Muscle layer of duodenum (tissue), 2 donors: ENCODE data around the gene C5orf22.

Experiments used
- H3K27ac ChIP-seq: one replicate; pipeline ENCODE4 v1.7.0; 2013; ENCODE audit warnings: mild to moderate bottlenecking, low read length
- H3K27me3 ChIP-seq: one replicate; pipeline ENCODE4 v1.7.0; 2013; ENCODE audit warnings: low read depth, mild to moderate bottlenecking, control low read depth, low read length
- H3K36me3 ChIP-seq, 2 donors: one replicate each; pipeline ENCODE4 v1.7.0; 2013; ENCODE audit warnings: low read length in 2 of 2, control low read depth in 1 of 2, mild to moderate bottlenecking in 1 of 2; ENCODE audit not compliant: insufficient read depth in 2 of 2, control insufficient read depth in 1 of 2
- H3K4me1 ChIP-seq, 2 donors: one replicate each; pipeline ENCODE4 v1.7.0; 2013; ENCODE audit warnings: low read length in 2 of 2, mild to moderate bottlenecking in 2 of 2, control low read depth in 1 of 2, moderate library complexity in 1 of 2; ENCODE audit not compliant: insufficient read depth in 2 of 2, control insufficient read depth in 1 of 2
- H3K4me3 ChIP-seq, 2 donors: one replicate each; pipeline ENCODE4 v1.7.0; 2013; ENCODE audit warnings: low read length in 2 of 2, low read depth in 1 of 2, mild to moderate bottlenecking in 1 of 2
- H3K9me3 ChIP-seq, 2 donors: one replicate each; pipeline ENCODE4 v1.7.0; 2013; ENCODE audit warnings: low read length in 2 of 2, control low read depth in 1 of 2, mild to moderate bottlenecking in 1 of 2; ENCODE audit not compliant: control insufficient read depth in 1 of 2
- donor health status: healthy.

C5orf22 gene

DNA sequence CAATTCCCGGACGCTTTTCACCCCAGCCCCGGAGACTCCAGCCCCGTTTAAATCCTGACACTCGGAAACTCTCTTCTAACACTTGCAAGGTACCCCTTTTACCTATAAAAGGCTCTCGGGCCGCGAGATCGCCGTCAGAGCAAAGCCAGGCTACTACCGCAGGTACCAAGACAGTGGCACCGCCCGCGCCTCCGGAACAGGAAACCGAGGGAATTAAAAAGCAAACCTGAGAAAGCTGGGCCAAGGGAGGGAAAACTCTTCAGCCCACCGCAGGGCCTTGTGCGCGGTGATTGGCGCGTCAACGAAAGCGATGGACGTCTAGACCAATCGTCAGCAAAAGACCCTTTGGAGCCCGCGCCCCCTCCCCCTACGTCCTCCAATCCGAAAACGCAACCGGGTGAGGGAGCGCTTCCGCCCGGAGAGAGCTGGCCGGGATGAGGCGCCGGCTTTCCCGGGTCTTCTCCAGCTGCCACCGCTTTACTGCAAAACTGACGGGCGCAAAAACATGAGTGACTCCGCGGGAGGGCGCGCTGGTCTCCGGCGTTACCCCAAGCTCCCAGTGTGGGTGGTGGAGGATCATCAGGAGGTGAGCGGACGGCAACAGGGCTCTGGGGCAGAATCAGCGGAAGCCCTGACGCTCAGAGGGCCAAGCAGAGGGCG, at the start of gene C5orf22, which contains the start of gene DROSHA:
Gene C5orf22 (plus strand): TSS at position 414 of the 660 bp plus-strand sequence. CDS start 92 bp downstream, at position 506.
Gene DROSHA (minus strand): TSS at position 206 of the 660 bp plus-strand sequence. CDS start 3,034 bp downstream, outside the sequence.
- H3K36me3 ChIP-seq = peaks cover 28% of the 10 kb centered on the region in 2 donors
- peak within 1 kb of the TSS; percentile 73 for H3K27ac ChIP-seq
- H3K4me1 ChIP-seq = peaks cover 13 to 34% of the 10 kb centered on the region in 2 donors
- H3K9me3 ChIP-seq = no peaks in the 10 kb centered on the region
- H3K4me3 ChIP-seq = peak within 1 kb of the TSS; percentile 87 to 98
- no peaks in the 10 kb centered on the region for H3K27me3 ChIP-seq

- Histone ChIP-seq H3K4me1 (no peaks in the 10 kb centered on the region), H3K36me3 (peaks cover 14 to 41% of the 10 kb centered on the region in 2 donors), H3K4me3 (no peak overlapping the region)
Observed at GRCh38 chr5:31485376-31486207, 46.5 kb upstream of the C5orf22 start.

DNA sequence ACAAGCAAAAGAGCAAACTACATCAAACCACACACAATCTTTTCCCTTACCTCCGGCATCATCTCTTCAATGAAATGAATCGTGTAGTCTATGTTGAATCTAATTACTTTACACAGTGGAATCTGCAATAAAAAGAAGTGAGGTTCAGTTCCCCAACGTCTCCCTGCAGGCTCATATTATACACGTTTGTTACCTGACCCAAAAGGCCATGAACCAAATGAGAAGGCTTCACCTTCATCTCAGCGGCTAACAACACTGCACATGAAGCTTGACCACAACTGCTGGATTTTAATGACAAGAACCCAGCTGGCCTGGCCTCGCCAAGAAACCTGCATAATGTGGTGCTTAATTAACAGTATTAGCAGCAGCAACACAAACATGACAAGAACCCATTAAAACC, 45.7 kb upstream of the C5orf22 start:
- peaks cover 17 to 36% of the 10 kb centered on the region in 2 donors for H3K36me3 ChIP-seq
- H3K27ac ChIP-seq = no peak overlapping the region
- no peaks in the 10 kb centered on the region for H3K27me3 ChIP-seq

More at GRCh38 chr5:31485376-31486207, 46.5 kb upstream of the C5orf22 start:
- no peaks in the 10 kb centered on the region for H3K27me3 ChIP-seq
- H3K27ac ChIP-seq = no peak overlapping the region
- no peaks in the 10 kb centered on the region for H3K9me3 ChIP-seq

DNA sequence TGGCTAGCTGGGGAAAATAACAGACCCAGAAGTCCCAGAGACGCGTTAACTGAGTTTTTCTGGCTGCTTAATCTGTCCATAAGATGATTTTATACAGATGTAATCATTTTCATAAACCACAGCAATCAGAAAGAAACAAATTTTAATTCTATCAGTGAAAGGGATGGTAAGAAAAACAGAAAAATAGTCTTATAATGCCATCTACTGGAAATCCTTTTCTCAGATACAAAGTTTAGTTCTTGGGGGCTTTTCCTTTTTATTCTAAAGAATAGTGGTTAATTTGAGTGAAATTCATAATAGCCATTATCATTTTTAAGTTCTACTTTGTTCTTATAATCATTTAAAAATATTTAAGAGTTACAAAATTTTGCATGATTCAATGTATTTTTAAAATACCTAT, 44.6 kb upstream of the C5orf22 start:
- Histone ChIP-seq H3K27me3 (no peaks in the 10 kb centered on the region), H3K36me3 (peaks cover 15 to 31% of the 10 kb centered on the region in 2 donors), H3K9me3 (no peaks in the 10 kb centered on the region), H3K4me3 (no peak overlapping the region), H3K27ac (no peak overlapping the region), H3K4me1 (peaks cover 0 to 2% of the 10 kb centered on the region in 2 donors)

More for the DNA sequence above, 45.7 kb upstream of the C5orf22 start:
- H3K4me1 ChIP-seq = no peaks in the 10 kb centered on the region
- H3K4me3 ChIP-seq = no peak overlapping the region
- no peaks in the 10 kb centered on the region for H3K9me3 ChIP-seq

- Histone ChIP-seq H3K27me3 (no peaks in the 10 kb centered on the region), H3K4me3 (no peak overlapping the region), H3K9me3 (no peaks in the 10 kb centered on the region), H3K27ac (no peak overlapping the region), H3K36me3 (peaks cover 37 to 53% of the 10 kb centered on the region in 2 donors), H3K4me1 (peaks cover 0 to 13% of the 10 kb centered on the region in 2 donors)
Observed at GRCh38 chr5:31492869-31493268, 39.2 kb upstream of the C5orf22 start.

GRCh38 chr5:31495336-31495735, 36.8 kb upstream of the C5orf22 start:
- H3K4me1 ChIP-seq = peaks cover 0 to 13% of the 10 kb centered on the region in 2 donors
- peaks cover 56 to 70% of the 10 kb centered on the region in 2 donors for H3K36me3 ChIP-seq
- no peaks in the 10 kb centered on the region for H3K9me3 ChIP-seq
- H3K27ac ChIP-seq = no peak overlapping the region
- no peaks in the 10 kb centered on the region for H3K27me3 ChIP-seq
- H3K4me3 ChIP-seq = no peak overlapping the region

DNA sequence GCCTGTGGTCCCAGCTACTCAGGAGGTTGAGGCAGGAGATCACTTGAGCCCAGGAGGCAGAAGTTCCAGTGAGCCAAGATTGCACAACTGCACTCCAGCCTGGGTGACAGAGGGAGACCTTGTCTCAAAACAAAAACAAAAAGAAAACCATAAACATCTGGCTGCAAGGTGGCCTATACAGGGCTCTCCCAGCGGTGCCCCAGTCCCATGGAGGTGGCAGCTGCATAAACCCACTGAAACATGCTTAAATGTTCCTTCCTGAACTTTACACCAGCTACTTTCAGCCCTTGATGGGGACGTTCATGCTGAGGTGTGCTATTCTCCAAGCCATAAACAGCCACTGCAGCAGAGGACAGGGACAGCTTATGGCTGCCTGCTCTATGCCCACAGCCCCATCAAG, 35.8 kb upstream of the C5orf22 start:
- Histone ChIP-seq H3K27me3 (no peaks in the 10 kb centered on the region), H3K36me3 (peaks cover 64 to 80% of the 10 kb centered on the region in 2 donors), H3K4me3 (no peak overlapping the region), H3K27ac (no peak overlapping the region), H3K4me1 (peaks cover 0 to 13% of the 10 kb centered on the region in 2 donors), H3K9me3 (no peaks in the 10 kb centered on the region)

DNA sequence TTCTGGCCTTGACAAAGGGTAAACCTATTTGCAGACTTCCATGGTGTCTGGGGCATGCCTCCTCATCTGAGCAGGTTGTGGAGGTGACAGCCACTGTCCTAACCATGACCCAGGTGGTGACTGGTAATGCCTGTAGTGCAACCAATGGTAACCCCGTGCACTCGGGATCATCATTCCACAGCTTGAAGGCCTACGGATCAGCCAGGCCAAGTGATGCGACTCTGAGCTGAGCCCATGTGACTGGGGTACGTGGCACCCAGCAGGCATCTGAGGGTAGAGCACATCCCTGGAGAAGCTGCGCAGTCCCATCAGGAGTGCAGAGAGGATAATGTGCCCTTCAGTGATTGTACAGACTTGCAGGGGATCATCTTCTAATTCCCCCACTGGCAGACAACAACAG, 35.2 kb upstream of the C5orf22 start:
- H3K4me1 ChIP-seq = peaks cover 0 to 13% of the 10 kb centered on the region in 2 donors
- H3K4me3 ChIP-seq = no peak overlapping the region
- peaks cover 68 to 86% of the 10 kb centered on the region in 2 donors for H3K36me3 ChIP-seq
- H3K9me3 ChIP-seq = no peaks in the 10 kb centered on the region
- no peaks in the 10 kb centered on the region for H3K27me3 ChIP-seq
- H3K27ac ChIP-seq = no peak overlapping the region

GRCh38 chr5:31500256-31500655, 31.8 kb upstream of the C5orf22 start:
- H3K4me1 ChIP-seq = no peaks in the 10 kb centered on the region
- peaks cover 84 to 98% of the 10 kb centered on the region in 2 donors for H3K36me3 ChIP-seq
- H3K27ac ChIP-seq = no peak overlapping the region
- H3K27me3 ChIP-seq = no peaks in the 10 kb centered on the region
- H3K4me3 ChIP-seq = no peak overlapping the region
- no peaks in the 10 kb centered on the region for H3K9me3 ChIP-seq

- Histone ChIP-seq H3K27me3 (no peaks in the 10 kb centered on the region), H3K4me3 (no peak overlapping the region), H3K36me3 (peaks cover 65 to 79% of the 10 kb centered on the region in 2 donors), H3K27ac (no peak overlapping the region), H3K9me3 (no peaks in the 10 kb centered on the region), H3K4me1 (no peaks in the 10 kb centered on the region)
Observed at GRCh38 chr5:31502506-31502905, 29.6 kb upstream of the C5orf22 start.

- Histone ChIP-seq H3K4me3 (no peak overlapping the region), H3K27ac (no peak overlapping the region), H3K9me3 (no peaks in the 10 kb centered on the region), H3K27me3 (no peaks in the 10 kb centered on the region), H3K36me3 (peaks cover 59 to 73% of the 10 kb centered on the region in 2 donors), H3K4me1 (no peaks in the 10 kb centered on the region)
Observed at GRCh38 chr5:31504529-31504928, 27.6 kb upstream of the C5orf22 start.
